ENCODE measurements around the gene BACH2. TPM values are rescaled to one million over a fixed set of nuclear protein-coding genes. Genes with fewer than 3 reads are reported as not detected.

The BACH2 gene
- total and polyA plus RNA-seq, 2 donors = 0.90 to 7.5 TPM

- WGBS = 72% methylated on average over 4 of the region's 4 CpGs
- no peak overlapping the region for H3K27ac ChIP-seq (ENCODE audit: low read depth)
These were observed 344.0 kb downstream of the BACH2 start for GRCh38 chr6:89952686-89953085.

GRCh38 chr6:89952105-89952671, 344.5 kb downstream of the BACH2 start:
- no peak overlapping the region for H3K27ac ChIP-seq (ENCODE audit: low read depth)
- no peak overlapping the region for H3K4me3 ChIP-seq (ENCODE audit: low read depth, low read length)
- H3K4me1 ChIP-seq (ENCODE audit: insufficient read depth) = no peaks in the 10 kb centered on the region
- no peaks in the 10 kb centered on the region for H3K36me3 ChIP-seq (ENCODE audit: insufficient read depth)
- no peak for DNase-seq (ENCODE audit: extremely low spot score)
- 52% methylated on average over 6 of the region's 6 CpGs for WGBS

More at GRCh38 chr6:89952686-89953085, 344.0 kb downstream of the BACH2 start:
- no peak for DNase-seq (ENCODE audit: extremely low spot score)
- H3K36me3 ChIP-seq (ENCODE audit: insufficient read depth) = no peaks in the 10 kb centered on the region
- H3K4me3 ChIP-seq (ENCODE audit: low read depth, low read length) = no peak overlapping the region
- H3K4me1 ChIP-seq (ENCODE audit: insufficient read depth) = no peaks in the 10 kb centered on the region

- 68% methylated on average over 15 of the region's 15 CpGs for WGBS
- Histone ChIP-seq H3K4me3 (ENCODE audit: low read depth, low read length) (no peak overlapping the region), H3K27ac (ENCODE audit: low read depth) (no peak overlapping the region), H3K4me1 (ENCODE audit: insufficient read depth) (no peaks in the 10 kb centered on the region), H3K36me3 (ENCODE audit: insufficient read depth) (no peaks in the 10 kb centered on the region)
- DNase-seq (ENCODE audit: extremely low spot score) = no peak
These were observed 345.0 kb downstream of the BACH2 start for GRCh38 chr6:89951574-89952104.

- no peak overlapping the region for H3K4me3 ChIP-seq (ENCODE audit: low read depth, low read length)
- no peaks in the 10 kb centered on the region for H3K4me1 ChIP-seq (ENCODE audit: insufficient read depth)
- DNase-seq (ENCODE audit: extremely low spot score) = no peak
- H3K36me3 ChIP-seq (ENCODE audit: insufficient read depth) = no peaks in the 10 kb centered on the region
- 75% methylated on average over 15 of the region's 15 CpGs for WGBS
- no peak overlapping the region for H3K27ac ChIP-seq (ENCODE audit: low read depth)
These were observed 345.7 kb downstream of the BACH2 start for GRCh38 chr6:89950879-89951391.

- WGBS = 94% methylated on average over 17 of the region's 17 CpGs
- Histone ChIP-seq H3K4me1 (ENCODE audit: insufficient read depth) (no peaks in the 10 kb centered on the region), H3K4me3 (ENCODE audit: low read depth, low read length) (no peak overlapping the region), H3K27ac (ENCODE audit: low read depth) (no peak overlapping the region), H3K36me3 (ENCODE audit: insufficient read depth) (no peaks in the 10 kb centered on the region)
- no peak for DNase-seq (ENCODE audit: extremely low spot score)
These were observed 346.2 kb downstream of the BACH2 start for GRCh38 chr6:89950446-89950845.

GRCh38 chr6:89948876-89949275, 347.8 kb downstream of the BACH2 start:
- Histone ChIP-seq H3K36me3 (ENCODE audit: insufficient read depth) (no peaks in the 10 kb centered on the region), H3K4me3 (ENCODE audit: low read depth, low read length) (no peak overlapping the region), H3K4me1 (ENCODE audit: insufficient read depth) (no peaks in the 10 kb centered on the region), H3K27ac (ENCODE audit: low read depth) (no peak overlapping the region)
- DNase-seq (ENCODE audit: extremely low spot score) = no peak
- 86% methylated on average over 5 of the region's 5 CpGs for WGBS

- Histone ChIP-seq H3K4me3 (ENCODE audit: low read depth, low read length) (no peak overlapping the region), H3K27ac (ENCODE audit: low read depth) (no peak overlapping the region), H3K4me1 (ENCODE audit: insufficient read depth) (no peaks in the 10 kb centered on the region), H3K36me3 (ENCODE audit: insufficient read depth) (no peaks in the 10 kb centered on the region)
- no peak for DNase-seq (ENCODE audit: extremely low spot score)
- WGBS = 98% methylated on average over 1 of the region's 1 CpG
These were observed 351.7 kb downstream of the BACH2 start for GRCh38 chr6:89944826-89945407.

- no peak for DNase-seq (ENCODE audit: extremely low spot score)
- H3K36me3 ChIP-seq (ENCODE audit: insufficient read depth) = no peaks in the 10 kb centered on the region
- no peak overlapping the region for H3K27ac ChIP-seq (ENCODE audit: low read depth)
- no peaks in the 10 kb centered on the region for H3K4me1 ChIP-seq (ENCODE audit: insufficient read depth)
- H3K4me3 ChIP-seq (ENCODE audit: low read depth, low read length) = no peak overlapping the region
- 91% methylated on average over 4 of the region's 4 CpGs for WGBS
These were observed 352.4 kb downstream of the BACH2 start for GRCh38 chr6:89944181-89944755.

- WGBS = 97% methylated on average over 8 of the region's 8 CpGs
- H3K4me1 ChIP-seq (ENCODE audit: insufficient read depth) = no peaks in the 10 kb centered on the region
- no peak for DNase-seq (ENCODE audit: extremely low spot score)
- no peak overlapping the region for H3K4me3 ChIP-seq (ENCODE audit: low read depth, low read length)
- no peaks in the 10 kb centered on the region for H3K36me3 ChIP-seq (ENCODE audit: insufficient read depth)
- no peak overlapping the region for H3K27ac ChIP-seq (ENCODE audit: low read depth)
These were observed 354.0 kb downstream of the BACH2 start for GRCh38 chr6:89942601-89943000.

GRCh38 chr6:89941763-89942497, 354.7 kb downstream of the BACH2 start:
- Histone ChIP-seq H3K4me3 (ENCODE audit: low read depth, low read length) (no peak overlapping the region), H3K27ac (ENCODE audit: low read depth) (no peak overlapping the region), H3K4me1 (ENCODE audit: insufficient read depth) (no peaks in the 10 kb centered on the region), H3K36me3 (ENCODE audit: insufficient read depth) (no peaks in the 10 kb centered on the region)
- DNase-seq (ENCODE audit: extremely low spot score) = no peak
- WGBS = 89% methylated on average over 6 of the region's 6 CpGs

GRCh38 chr6:89941031-89941762, 355.4 kb downstream of the BACH2 start:
- DNase-seq (ENCODE audit: extremely low spot score) = no peak
- 69% methylated on average over 15 of the region's 15 CpGs for WGBS
- Histone ChIP-seq H3K27ac (ENCODE audit: low read depth) (no peak overlapping the region), H3K4me1 (ENCODE audit: insufficient read depth) (no peaks in the 10 kb centered on the region), H3K4me3 (ENCODE audit: low read depth, low read length) (no peak overlapping the region), H3K36me3 (ENCODE audit: insufficient read depth) (no peaks in the 10 kb centered on the region)

GRCh38 chr6:89940225-89941027, 356.2 kb downstream of the BACH2 start:
- Histone ChIP-seq H3K4me1 (ENCODE audit: insufficient read depth) (no peaks in the 10 kb centered on the region), H3K27ac (ENCODE audit: low read depth) (no peak overlapping the region), H3K36me3 (ENCODE audit: insufficient read depth) (no peaks in the 10 kb centered on the region), H3K4me3 (ENCODE audit: low read depth, low read length) (no peak overlapping the region)
- 33% methylated on average over 9 of the region's 9 CpGs for WGBS
- DNase-seq (ENCODE audit: extremely low spot score) = peak; percentile 79
